K562 (cell line): Measurements from ENCODE around the gene PLEKHG5. TPM values are rescaled to one million over a fixed set of nuclear protein-coding genes. Genes with fewer than 3 reads are reported as not detected.

ENCODE experiments used
- CBFA2T2 ChIP-seq: fragments of 450-650 bp; conservative IDR thresholded peaks from 2 replicates; pipeline ENCODE4 v1.6.1; 2017; ENCODE audit warnings: mild to moderate bottlenecking
- CHCHD3 ChIP-seq: fragments of 250-450 bp; sonication (Bioruptor Pico); IDR thresholded peaks from 2 replicates; pipeline ENCODE4 v2.1.2; 2022; ENCODE audit warnings: mild to moderate bottlenecking
- EWSR1 ChIP-seq: fragments of 450-650 bp; IDR thresholded peaks from 2 replicates; pipeline ENCODE4 v1.6.1; 2018; ENCODE audit warnings: borderline replicate concordance, mild to moderate bottlenecking, low read depth, moderate library complexity; ENCODE audit not compliant: partially characterized antibody
- KLF13 ChIP-seq: fragments of 450-650 bp; IDR thresholded peaks from 2 replicates; pipeline ENCODE4 v1.6.1; 2016; ENCODE audit warnings: missing genetic modification characterization, low read depth, mild to moderate bottlenecking, missing compliant biosample characterization, moderate library complexity, borderline replicate concordance
- NFE2 ChIP-seq: IDR thresholded peaks from 2 replicates; pipeline ENCODE4 v1.6.1; 2014; ENCODE audit warnings: antibody characterized with exemption, low read depth
- NFIC ChIP-seq: fragments of 450-650 bp; IDR thresholded peaks from 2 replicates; pipeline ENCODE4 v1.6.1; 2017; ENCODE audit warnings: mild to moderate bottlenecking, inconsistent platforms
- NFRKB ChIP-seq: fragments of 450-650 bp; IDR thresholded peaks from 2 replicates; pipeline ENCODE4 v1.6.1; 2016; ENCODE audit warnings: low read depth
- NFXL1 ChIP-seq: fragments of 450-650 bp; formaldehyde crosslinking; IDR thresholded peaks from 2 replicates; pipeline ENCODE4 v1.4.0; 2021; ENCODE audit warnings: mild to moderate bottlenecking
- NRF1 ChIP-seq, 2 experiments: fragments of 450-650 bp; IDR thresholded peaks in 1 of 2; conservative IDR thresholded peaks in 1 of 2; 2 replicates each; pipeline ENCODE4 v1.6.1; 2014; ENCODE audit warnings: mild to moderate bottlenecking in 2 of 2
- POLR3A ChIP-seq: IDR thresholded peaks from 2 replicates; pipeline ENCODE4 v1.6.1; 2011; ENCODE audit warnings: borderline replicate concordance, mild to moderate bottlenecking, moderate library complexity; ENCODE audit not compliant: insufficient read length, insufficient read depth; ENCODE audit errors: extremely low read depth
- RAD21 ChIP-seq, 2 experiments: fragments of 250-450 bp in 1 of 2; fragments of 450-650 bp in 1 of 2; sonication (Bioruptor Pico) in 1 of 2; formaldehyde crosslinking in 1 of 2; IDR thresholded peaks in 1 of 2; conservative IDR thresholded peaks in 1 of 2; 2 replicates each; pipeline versions ENCODE4 v1.4.0 to v1.8.0; 2020 to 2022; ENCODE audit warnings: mild to moderate bottlenecking in 2 of 2, moderate library complexity in 1 of 2
- RB1 ChIP-seq: fragments of 450-650 bp; IDR thresholded peaks from 2 replicates; pipeline ENCODE4 v1.6.1; 2017; ENCODE audit warnings: low read depth, mild to moderate bottlenecking
- SMARCA5 ChIP-seq: fragments of 450-650 bp; IDR thresholded peaks from 2 replicates; pipeline ENCODE4 v1.6.1; 2016
- ZBED1 ChIP-seq: IDR thresholded peaks from 2 replicates; pipeline ENCODE4 v1.6.1; 2014
- ZBTB7A ChIP-seq: IDR thresholded peaks from 2 replicates; pipeline ENCODE4 v1.6.1; 2011; ENCODE audit warnings: low read depth, mild to moderate bottlenecking, low read length, moderate library complexity, borderline replicate concordance; ENCODE audit not compliant: control insufficient read depth
- ZFP1 ChIP-seq: fragments of 450-650 bp; formaldehyde crosslinking; IDR thresholded peaks from 2 replicates; pipeline ENCODE4 v1.4.0; 2020; ENCODE audit warnings: mild to moderate bottlenecking, mixed read lengths
- ZNF3 ChIP-seq: fragments of 250-450 bp; sonication (Bioruptor Pico); IDR thresholded peaks from 2 replicates; pipeline ENCODE4 v1.5.0; 2021; ENCODE audit warnings: mild to moderate bottlenecking, moderate library complexity
- ZNF707 ChIP-seq: fragments of 250-450 bp; sonication (Bioruptor Pico); conservative IDR thresholded peaks from 2 replicates; pipeline ENCODE4 v1.8.0; 2022; ENCODE audit warnings: inconsistent platforms, mild to moderate bottlenecking, moderate library complexity
- polyA plus RNA-seq, 8 experiments: library from polyadenylated mRNA; depleted of rRNA in 4 of 8; stranded (reverse) in 5 of 8; unstranded in 3 of 8; fragments of >200 nt; fragmentation: Nextera tagmentation in 2 of 8; fragmentation: Illumina TruSeq in 1 of 8; extraction: Ambion mirVana in 2 of 8; extraction: Trizol in 1 of 8; gene quantifications; 2 replicates each; pipeline versions ENCODE4 v1.2.1 to v1.2.3, GENCODE V29; 2011 to 2014; ENCODE audit warnings: inconsistent platforms in 1 of 8, missing spikeins in 1 of 8
- total RNA-seq, 7 experiments: library from RNA; depleted of rRNA in 6 of 7; stranded (reverse); fragments of >200 nt in 6 of 7; fragmentation: Illumina TruSeq in 2 of 7; extraction: Trizol in 2 of 7; gene quantifications; 2 replicates each; pipeline versions ENCODE4 v1.2.1 to v1.2.3, GENCODE V29; 2011 to 2021; ENCODE audit warnings: low replicate concordance in 1 of 7
- TF ChIP-seq, protein P1 (sequence below): sonication (generic); formaldehyde crosslinking; IDR thresholded peaks from 2 replicates; pipeline ENCODE4 v1.9.0; 2022; ENCODE audit warnings: mild to moderate bottlenecking, missing genetic modification reagents
- TF ChIP-seq, protein P2 (sequence below): fragments of 200-800 bp; sonication (Bioruptor generic); IDR thresholded peaks from 2 replicates; pipeline ENCODE4 v1.6.1; 2017; ENCODE audit warnings: missing genetic modification characterization, missing compliant biosample characterization
- TF ChIP-seq, protein P3 (sequence below): fragments of 450-650 bp; formaldehyde crosslinking; IDR thresholded peaks from 2 replicates; pipeline ENCODE4 v1.4.0; 2020; ENCODE audit warnings: mild to moderate bottlenecking, moderate library complexity
- TF ChIP-seq, protein P4 (sequence below): fragments of 250-450 bp; sonication (Bioruptor Pico); IDR thresholded peaks from 2 replicates; pipeline ENCODE4 v1.5.0; 2021; ENCODE audit warnings: mild to moderate bottlenecking, moderate library complexity

The PLEKHG5 gene
- total and polyA plus RNA-seq, 9 of the 15 experiments (the other 6 are each of a cell fraction or from before 2014, with no cell fraction given): 0.04 to 0.29 (median 0.09) TPM; not detected in 3

DNA sequence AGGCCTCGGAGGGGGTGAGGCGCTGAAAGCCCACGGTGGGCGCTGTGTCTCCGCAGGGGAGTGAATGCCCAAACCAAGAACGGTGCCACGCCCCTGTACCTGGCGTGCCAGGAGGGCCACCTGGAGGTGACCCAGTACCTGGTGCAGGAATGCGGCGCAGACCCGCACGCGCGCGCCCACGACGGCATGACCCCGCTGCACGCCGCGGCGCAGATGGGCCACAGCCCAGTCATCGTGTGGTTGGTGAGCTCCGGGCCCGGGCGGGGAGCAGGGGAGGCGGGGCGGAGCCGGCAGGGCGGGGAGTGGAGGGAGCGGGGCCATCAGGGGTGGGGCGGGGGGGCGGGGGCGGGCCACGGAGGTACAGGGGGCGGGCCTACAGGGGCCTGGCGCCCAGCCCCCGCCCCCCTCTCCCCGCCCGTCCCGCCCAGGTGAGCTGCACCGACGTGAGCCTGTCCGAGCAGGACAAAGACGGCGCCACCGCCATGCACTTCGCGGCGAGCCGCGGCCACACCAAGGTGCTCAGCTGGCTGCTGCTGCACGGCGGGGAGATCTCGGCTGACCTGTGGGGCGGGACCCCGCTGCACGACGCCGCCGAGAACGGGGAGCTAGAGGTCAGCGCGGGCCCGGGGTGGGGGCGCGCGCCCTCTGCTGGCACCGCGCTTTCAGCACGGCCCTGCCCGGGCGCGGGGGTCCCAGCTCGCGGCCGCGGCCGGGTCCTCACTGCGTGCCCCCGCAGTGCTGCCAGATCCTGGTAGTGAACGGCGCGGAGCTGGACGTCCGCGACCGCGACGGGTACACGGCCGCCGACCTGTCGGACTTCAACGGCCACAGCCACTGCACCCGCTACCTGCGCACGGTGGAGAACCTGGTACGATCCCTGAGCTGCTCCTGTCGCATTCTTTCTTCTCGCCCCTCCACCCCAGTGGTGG lies 51.0 kb downstream of the PLEKHG5 start (continued):
- TF ChIP-seq ZBTB7A (peak; percentile 82), RB1 (0 out of 2 replicates have a peak, but pooled peaks have one; percentile 21), NFE2 (peak; percentile 60), SMARCA5 (no peak), NFIC (peak; percentile 62; the same call in 1 of the 2 replicates), POLR3A (no peak), KLF13 (tag) (no peak), ZBED1 (no peak), NFXL1 (CRISPR knock-in tag) (no peak), CBFA2T2 (no peak), ZNF3 (CRISPR knock-in tag) (no peak), CHCHD3 (CRISPR knock-in tag) (no peak), NRF1 (conservative IDR thresholded peaks at IDR 0.05 in 1 of 2, IDR thresholded peaks at IDR 0.05 in 1 of 2) (peak; percentile 49 to 58; a peak in 3 of 4 replicates), NFRKB (no peak), RAD21 (CRISPR knock-in tag; conservative IDR thresholded peaks at IDR 0.05 in 1 of 2, IDR thresholded peaks at IDR 0.05 in 1 of 2) (peak in 1 of 2 experiments; percentile 30; a peak in 2 of 4 replicates), ZFP1 (no peak), EWSR1 (no peak), ZNF707 (CRISPR knock-in tag) (no peak)
- TF ChIP-seq, protein P1, sequence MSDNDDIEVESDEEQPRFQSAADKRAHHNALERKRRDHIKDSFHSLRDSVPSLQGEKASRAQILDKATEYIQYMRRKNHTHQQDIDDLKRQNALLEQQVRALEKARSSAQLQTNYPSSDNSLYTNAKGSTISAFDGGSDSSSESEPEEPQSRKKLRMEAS (CRISPR knock-in tag): peak; percentile 87
- TF ChIP-seq, protein P2, sequence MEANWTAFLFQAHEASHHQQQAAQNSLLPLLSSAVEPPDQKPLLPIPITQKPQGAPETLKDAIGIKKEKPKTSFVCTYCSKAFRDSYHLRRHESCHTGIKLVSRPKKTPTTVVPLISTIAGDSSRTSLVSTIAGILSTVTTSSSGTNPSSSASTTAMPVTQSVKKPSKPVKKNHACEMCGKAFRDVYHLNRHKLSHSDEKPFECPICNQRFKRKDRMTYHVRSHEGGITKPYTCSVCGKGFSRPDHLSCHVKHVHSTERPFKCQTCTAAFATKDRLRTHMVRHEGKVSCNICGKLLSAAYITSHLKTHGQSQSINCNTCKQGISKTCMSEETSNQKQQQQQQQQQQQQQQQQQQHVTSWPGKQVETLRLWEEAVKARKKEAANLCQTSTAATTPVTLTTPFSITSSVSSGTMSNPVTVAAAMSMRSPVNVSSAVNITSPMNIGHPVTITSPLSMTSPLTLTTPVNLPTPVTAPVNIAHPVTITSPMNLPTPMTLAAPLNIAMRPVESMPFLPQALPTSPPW (CRISPR knock-in tag): peak; percentile 91
- TF ChIP-seq, protein P3, sequence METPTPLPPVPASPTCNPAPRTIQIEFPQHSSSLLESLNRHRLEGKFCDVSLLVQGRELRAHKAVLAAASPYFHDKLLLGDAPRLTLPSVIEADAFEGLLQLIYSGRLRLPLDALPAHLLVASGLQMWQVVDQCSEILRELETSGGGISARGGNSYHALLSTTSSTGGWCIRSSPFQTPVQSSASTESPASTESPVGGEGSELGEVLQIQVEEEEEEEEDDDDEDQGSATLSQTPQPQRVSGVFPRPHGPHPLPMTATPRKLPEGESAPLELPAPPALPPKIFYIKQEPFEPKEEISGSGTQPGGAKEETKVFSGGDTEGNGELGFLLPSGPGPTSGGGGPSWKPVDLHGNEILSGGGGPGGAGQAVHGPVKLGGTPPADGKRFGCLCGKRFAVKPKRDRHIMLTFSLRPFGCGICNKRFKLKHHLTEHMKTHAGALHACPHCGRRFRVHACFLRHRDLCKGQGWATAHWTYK: no peak
- TF ChIP-seq, protein P4, sequence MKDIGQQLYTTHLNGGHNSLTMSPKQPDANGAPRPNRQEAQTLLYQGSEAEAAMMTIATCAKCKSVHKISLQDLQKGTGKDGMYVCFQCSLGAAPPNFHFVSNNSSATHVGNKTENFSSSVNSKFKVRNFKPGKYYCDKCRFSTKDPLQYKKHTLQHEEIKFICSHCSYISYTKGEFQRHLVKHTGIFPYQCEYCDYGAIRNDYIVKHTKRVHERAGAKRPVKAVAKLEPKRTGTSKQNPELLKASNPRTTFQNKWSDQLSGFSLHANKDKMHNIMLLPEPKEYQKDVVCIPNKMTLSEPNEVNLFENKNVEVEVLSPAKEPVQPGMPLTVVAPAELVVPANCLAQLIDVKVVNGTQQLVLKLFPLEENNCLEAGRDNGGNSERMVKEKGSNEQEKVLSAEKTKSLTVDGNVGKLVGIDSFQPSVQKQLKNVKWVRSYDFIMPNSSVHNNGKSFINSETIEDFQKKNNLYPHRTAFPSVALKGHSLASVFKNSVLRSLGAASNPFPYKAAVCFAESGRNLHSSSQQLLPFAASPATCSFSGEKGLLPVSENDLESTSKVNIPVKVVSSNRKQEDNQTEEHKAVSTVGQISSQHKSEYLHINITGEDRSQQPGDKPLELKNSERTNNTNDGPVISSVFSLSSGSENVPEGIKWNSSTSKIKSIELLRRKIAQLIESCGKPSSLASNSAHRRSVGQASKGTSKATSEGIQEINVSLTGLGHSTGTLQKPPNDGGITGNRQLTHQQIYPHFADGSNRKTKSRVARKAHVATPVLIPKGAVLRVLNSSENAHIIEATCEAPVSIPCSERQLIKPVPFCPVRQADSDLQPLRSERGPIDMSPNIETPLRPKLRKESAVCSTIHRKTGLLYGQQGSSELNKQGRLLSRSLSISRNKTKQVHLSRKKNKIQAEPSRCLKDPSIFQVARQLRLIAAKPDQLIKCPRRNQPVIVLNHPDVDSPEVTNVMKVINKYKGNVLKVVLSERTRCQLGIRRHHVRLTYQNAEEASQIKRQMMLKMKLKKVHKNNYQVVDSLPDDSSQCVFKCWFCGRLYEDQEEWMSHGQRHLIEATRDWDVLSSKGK (CRISPR knock-in tag): no peak
